SJCRH30 (cell line): ENCODE measurements around the gene ADH7. TPM values are rescaled to one million over a fixed set of nuclear protein-coding genes. Genes with fewer than 3 reads are reported as not detected.
A peak's percentile ranks its signal among the peaks of the same experiment; 100 is the strongest.

ENCODE experiments used
- DNase-seq, 2 experiments: peaks; one replicate each; pipeline ENCODE4 v3.0.0-alpha.2; 2015 to 2020
- H3K27ac ChIP-seq: fragments of 250-450 bp; sonication (Bioruptor Pico); 2 replicates; pipeline ENCODE4 v1.5.1; 2020; ENCODE audit warnings: mild to moderate bottlenecking, moderate library complexity
- H3K27me3 ChIP-seq: fragments of 250-450 bp; sonication (Bioruptor Pico); 2 replicates; pipeline ENCODE4 v1.5.1; 2020; ENCODE audit warnings: mild to moderate bottlenecking, moderate library complexity
- H3K36me3 ChIP-seq: fragments of 250-450 bp; sonication (Bioruptor Pico); 2 replicates; pipeline ENCODE4 v1.5.1; 2020; ENCODE audit warnings: mild to moderate bottlenecking, moderate library complexity
- H3K4me1 ChIP-seq: fragments of 250-450 bp; sonication (Bioruptor Pico); 2 replicates; pipeline ENCODE4 v1.5.1; 2020; ENCODE audit warnings: mild to moderate bottlenecking, moderate library complexity
- H3K4me3 ChIP-seq: fragments of 250-450 bp; sonication (Bioruptor Pico); 2 replicates; pipeline ENCODE4 v1.5.1; 2020; ENCODE audit warnings: mild to moderate bottlenecking, moderate library complexity
- H3K9me3 ChIP-seq: fragments of 250-450 bp; sonication (Bioruptor Pico); replicated peaks from 2 replicates; pipeline ENCODE4 v1.5.1; 2020; ENCODE audit warnings: mild to moderate bottlenecking, moderate library complexity
- total RNA-seq: library from RNA; depleted of rRNA; stranded (reverse); fragments of >200 nt; shearing (Covaris generic); gene quantifications from 2 replicates; pipeline ENCODE4 v1.2.3, GENCODE V29; 2014

ADH7 gene
- total RNA-seq, 1 experiment from 2014 or later: not detected

GRCh38 chr4:99404595-99405287 lies 30.4 kb downstream of the ADH7 start:
- no peaks in the 10 kb centered on the region for H3K27me3 ChIP-seq
- H3K27ac ChIP-seq: no peak overlapping the region
- no peaks in the 10 kb centered on the region for H3K36me3 ChIP-seq
- H3K4me1 ChIP-seq: peaks cover 4% of the 10 kb centered on the region; the same call in 1 of the 2 replicates
- peak in 1 of 2 experiments; percentile 13 for DNase-seq
- H3K4me3 ChIP-seq: no peak overlapping the region
- H3K9me3 ChIP-seq: no peaks in the 10 kb centered on the region

- no peaks in the 10 kb centered on the region for H3K36me3 ChIP-seq
- H3K4me3 ChIP-seq: no peak overlapping the region
- H3K27ac ChIP-seq: no peak overlapping the region
Observed at GRCh38 chr4:99403380-99404184, 31.6 kb downstream of the ADH7 start.

GRCh38 chr4:99402765-99403164 lies 32.4 kb downstream of the ADH7 start:
- DNase-seq: no peak
- Histone ChIP-seq H3K36me3 (no peaks in the 10 kb centered on the region), H3K4me1 (peaks cover 4% of the 10 kb centered on the region; the same call in 1 of the 2 replicates), H3K27me3 (no peaks in the 10 kb centered on the region), H3K27ac (no peak overlapping the region), H3K4me3 (no peak overlapping the region), H3K9me3 (no peaks in the 10 kb centered on the region)

More at GRCh38 chr4:99403380-99404184, 31.6 kb downstream of the ADH7 start:
- DNase-seq: no peak
- Histone ChIP-seq H3K4me1 (peaks cover 4% of the 10 kb centered on the region; the same call in 1 of the 2 replicates), H3K9me3 (no peaks in the 10 kb centered on the region), H3K27me3 (no peaks in the 10 kb centered on the region)

- Histone ChIP-seq H3K27ac (no peak overlapping the region), H3K36me3 (no peaks in the 10 kb centered on the region), H3K27me3 (no peaks in the 10 kb centered on the region), H3K9me3 (no peaks in the 10 kb centered on the region), H3K4me1 (peaks cover 4% of the 10 kb centered on the region; the same call in 1 of the 2 replicates), H3K4me3 (no peak overlapping the region)
- DNase-seq: no peak
Observed at GRCh38 chr4:99400831-99401230, 34.3 kb downstream of the ADH7 start.

GRCh38 chr4:99399017-99399416 lies 36.1 kb downstream of the ADH7 start:
- no peak for DNase-seq
- Histone ChIP-seq H3K4me3 (no peak overlapping the region), H3K27me3 (no peaks in the 10 kb centered on the region), H3K4me1 (peaks cover 4% of the 10 kb centered on the region; the same call in 1 of the 2 replicates), H3K9me3 (no peaks in the 10 kb centered on the region), H3K36me3 (no peaks in the 10 kb centered on the region), H3K27ac (no peak overlapping the region)

GRCh38 chr4:99395595-99396364 lies 39.4 kb downstream of the ADH7 start:
- H3K9me3 ChIP-seq: no peaks in the 10 kb centered on the region
- H3K4me3 ChIP-seq: no peak overlapping the region
- no peaks in the 10 kb centered on the region for H3K27me3 ChIP-seq
- DNase-seq: no peak
- H3K27ac ChIP-seq: no peak overlapping the region
- no peaks in the 10 kb centered on the region for H3K36me3 ChIP-seq
- H3K4me1 ChIP-seq: peaks cover 4% of the 10 kb centered on the region; the same call in 1 of the 2 replicates

GRCh38 chr4:99394896-99395295 lies 40.2 kb downstream of the ADH7 start:
- no peak overlapping the region for H3K4me3 ChIP-seq
- no peak for DNase-seq
- no peak overlapping the region for H3K27ac ChIP-seq
- no peaks in the 10 kb centered on the region for H3K4me1 ChIP-seq
- no peaks in the 10 kb centered on the region for H3K36me3 ChIP-seq
- H3K9me3 ChIP-seq: no peaks in the 10 kb centered on the region
- no peaks in the 10 kb centered on the region for H3K27me3 ChIP-seq

GRCh38 chr4:99390055-99390454 lies 45.1 kb downstream of the ADH7 start:
- Histone ChIP-seq H3K27ac (no peak overlapping the region), H3K36me3 (no peaks in the 10 kb centered on the region), H3K27me3 (no peaks in the 10 kb centered on the region), H3K4me1 (no peaks in the 10 kb centered on the region), H3K9me3 (no peaks in the 10 kb centered on the region), H3K4me3 (no peak overlapping the region)
- no peak for DNase-seq

- Histone ChIP-seq H3K4me3 (no peak overlapping the region), H3K9me3 (no peaks in the 10 kb centered on the region), H3K4me1 (no peaks in the 10 kb centered on the region), H3K36me3 (no peaks in the 10 kb centered on the region), H3K27me3 (no peaks in the 10 kb centered on the region), H3K27ac (no peak overlapping the region)
- DNase-seq: no peak
Observed at GRCh38 chr4:99389606-99390005, 45.5 kb downstream of the ADH7 start.

GRCh38 chr4:99383833-99384392 lies 51.2 kb downstream of the ADH7 start:
- Histone ChIP-seq H3K27ac (no peak overlapping the region), H3K9me3 (no peaks in the 10 kb centered on the region), H3K27me3 (no peaks in the 10 kb centered on the region), H3K36me3 (no peaks in the 10 kb centered on the region), H3K4me1 (no peaks in the 10 kb centered on the region), H3K4me3 (no peak overlapping the region)
- DNase-seq: no peak

- Histone ChIP-seq H3K4me3 (no peak overlapping the region), H3K9me3 (no peaks in the 10 kb centered on the region), H3K27ac (no peak overlapping the region), H3K4me1 (no peaks in the 10 kb centered on the region), H3K36me3 (no peaks in the 10 kb centered on the region), H3K27me3 (no peaks in the 10 kb centered on the region)
- no peak for DNase-seq
Observed at GRCh38 chr4:99383399-99383798, 51.7 kb downstream of the ADH7 start.

- H3K9me3 ChIP-seq: no peaks in the 10 kb centered on the region
- no peak overlapping the region for H3K27ac ChIP-seq
- H3K4me1 ChIP-seq: no peaks in the 10 kb centered on the region
- H3K36me3 ChIP-seq: no peaks in the 10 kb centered on the region
- H3K4me3 ChIP-seq: no peak overlapping the region
- no peaks in the 10 kb centered on the region for H3K27me3 ChIP-seq
- DNase-seq: no peak
Observed at GRCh38 chr4:99382745-99383360, 52.3 kb downstream of the ADH7 start.

GRCh38 chr4:99381588-99382175 lies 53.5 kb downstream of the ADH7 start:
- Histone ChIP-seq H3K27ac (no peak overlapping the region), H3K27me3 (no peaks in the 10 kb centered on the region), H3K9me3 (no peaks in the 10 kb centered on the region), H3K4me3 (no peak overlapping the region), H3K36me3 (no peaks in the 10 kb centered on the region), H3K4me1 (no peaks in the 10 kb centered on the region)
- no peak for DNase-seq

- H3K4me3 ChIP-seq: no peak overlapping the region
- no peaks in the 10 kb centered on the region for H3K4me1 ChIP-seq
- no peak for DNase-seq
- no peaks in the 10 kb centered on the region for H3K36me3 ChIP-seq
- H3K27me3 ChIP-seq: no peaks in the 10 kb centered on the region
- H3K27ac ChIP-seq: no peak overlapping the region
- no peaks in the 10 kb centered on the region for H3K9me3 ChIP-seq
Observed at GRCh38 chr4:99379571-99379970, 55.6 kb downstream of the ADH7 start.
